HG02885 (cell line): ENCODE results near the gene PBLD.

Source experiments
- ATAC-seq: cut with Tn5 transposase; IDR thresholded peaks from one replicate; pipeline ENCODE4 v1.9.1; 2021; ENCODE audit warnings: mild to moderate bottlenecking; ENCODE audit not compliant: unreplicated experiment, poor library complexity

PBLD gene

GRCh38 chr10:68239069-68239468, 93.7 kb downstream of the PBLD start:
- no peak for ATAC-seq

- no peak for ATAC-seq
Measured at GRCh38 chr10:68238371-68238770, 94.4 kb downstream of the PBLD start.

- ATAC-seq, result no peak
Measured at GRCh38 chr10:68237173-68237572, 95.6 kb downstream of the PBLD start.

GRCh38 chr10:68235581-68235980, 97.1 kb downstream of the PBLD start:
- ATAC-seq, result no peak

- ATAC-seq, result no peak
Measured at GRCh38 chr10:68235111-68235510, 97.6 kb downstream of the PBLD start.

- ATAC-seq, result no peak
Measured at GRCh38 chr10:68233046-68233445, 99.7 kb downstream of the PBLD start.
